Endothelial cell (in vitro differentiated cells): ENCODE results near the gene CPED1. TPM values are rescaled to one million over a fixed set of nuclear protein-coding genes. Genes with fewer than 3 reads are reported as not detected.
"Not testable (repeated sequence)": the region's sequence is repeated elsewhere in the genome, so short reads cannot be mapped to it uniquely, and the experiment has no call there.

Experiments
- DNase-seq: peaks from one replicate; pipeline ENCODE4 v3.0.0; 2021; ENCODE audit warnings: low spot score
- H3K27ac Mint-ChIP-seq: one replicate; pipeline ENCODE4 v1.8.0; 2021; ENCODE audit warnings: mixed read lengths, inconsistent platforms; ENCODE audit not compliant: unreplicated experiment
- H3K27me3 Mint-ChIP-seq: one replicate; pipeline ENCODE4 v1.8.0; 2021; ENCODE audit warnings: mild to moderate bottlenecking, moderate library complexity, mixed read lengths, inconsistent platforms; ENCODE audit not compliant: unreplicated experiment
- H3K36me3 Mint-ChIP-seq: one replicate; pipeline ENCODE4 v1.8.0; 2021; ENCODE audit warnings: mild to moderate bottlenecking, low read depth, mixed read lengths, inconsistent platforms; ENCODE audit not compliant: unreplicated experiment
- H3K4me1 Mint-ChIP-seq: one replicate; pipeline ENCODE4 v1.8.0; 2021; ENCODE audit warnings: mild to moderate bottlenecking, mixed read lengths, inconsistent platforms; ENCODE audit not compliant: unreplicated experiment
- H3K4me3 Mint-ChIP-seq: one replicate; pipeline ENCODE4 v1.8.0; 2021; ENCODE audit warnings: mild to moderate bottlenecking, mixed read lengths, inconsistent platforms; ENCODE audit not compliant: unreplicated experiment
- H3K9me3 Mint-ChIP-seq: one replicate; pipeline ENCODE4 v1.8.0; 2021; ENCODE audit warnings: mixed read lengths, inconsistent platforms; ENCODE audit not compliant: unreplicated experiment
- CTCF ChIP-seq: fragments of 200-600 bp; sonication (generic); IDR thresholded peaks from one replicate; pipeline ENCODE4 v1.5.0; 2021; ENCODE audit warnings: antibody characterized with exemption; ENCODE audit not compliant: unreplicated experiment
- total RNA-seq: library from RNA; stranded (reverse); fragmentation: NEBNext Ultra II Directional; extraction: Animal tissue kit (Norgen Biotek cat#: 25700); gene quantifications from one replicate; pipeline ENCODE4 v1.2.1, GENCODE V29; 2021; ENCODE audit not compliant: unreplicated experiment

The CPED1 gene
- total RNA-seq, 1 donor from 2014 or later: 1.8 TPM

GRCh38 chr7:121032645-121033460, 44.3 kb downstream of the CPED1 start:
- Mint-ChIP-seq H3K27me3 (no peaks in the 10 kb centered on the region), H3K9me3 (no peaks in the 10 kb centered on the region), H3K4me1 (no peaks in the 10 kb centered on the region), H3K36me3 (no peaks in the 10 kb centered on the region), H3K4me3 (no peak overlapping the region), H3K27ac (no peak overlapping the region)
- no peak for DNase-seq
- TF ChIP-seq CTCF: no peak

- TF ChIP-seq CTCF: no peak
- H3K27me3 Mint-ChIP-seq: no peaks in the 10 kb centered on the region
- no peaks in the 10 kb centered on the region for H3K36me3 Mint-ChIP-seq
- H3K4me1 Mint-ChIP-seq: peaks cover 7% of the 10 kb centered on the region
- no peak overlapping the region for H3K4me3 Mint-ChIP-seq
- no peaks in the 10 kb centered on the region for H3K9me3 Mint-ChIP-seq
- H3K27ac Mint-ChIP-seq: no peak overlapping the region
- DNase-seq: no peak
These were observed 46.4 kb downstream of the CPED1 start for GRCh38 chr7:121034929-121035328.

- not testable (repeated sequence) for H3K27ac Mint-ChIP-seq, H3K9me3 Mint-ChIP-seq, H3K4me3 Mint-ChIP-seq, H3K27me3 Mint-ChIP-seq, DNase-seq, H3K36me3 Mint-ChIP-seq
- H3K4me1 Mint-ChIP-seq: peaks cover 14% of the 10 kb centered on the region
These were observed 48.3 kb downstream of the CPED1 start for GRCh38 chr7:121036776-121037175.

- not testable (repeated sequence) for H3K27me3 Mint-ChIP-seq, DNase-seq, H3K9me3 Mint-ChIP-seq, H3K36me3 Mint-ChIP-seq, H3K27ac Mint-ChIP-seq, H3K4me3 Mint-ChIP-seq
- peaks cover 15% of the 10 kb centered on the region for H3K4me1 Mint-ChIP-seq
These were observed 48.8 kb downstream of the CPED1 start for GRCh38 chr7:121037329-121037728.

- Mint-ChIP-seq H3K27ac (no peak overlapping the region), H3K36me3 (no peaks in the 10 kb centered on the region), H3K4me1 (peaks cover 15% of the 10 kb centered on the region), H3K27me3 (no peaks in the 10 kb centered on the region), H3K4me3 (no peak overlapping the region), H3K9me3 (no peaks in the 10 kb centered on the region)
- no peak for DNase-seq
- no peak for TF ChIP-seq CTCF
These were observed 49.6 kb downstream of the CPED1 start for GRCh38 chr7:121037957-121038716.
